NCI-H345 (cell line): ENCODE data around the gene AHDC1.
"Not testable (repeated sequence)": the region's sequence is repeated elsewhere in the genome, so short reads cannot be mapped to it uniquely, and the experiment has no call there.

Experiments
- DNase-seq: peaks from one replicate; lab custom pipeline; 2025; lab: John Stamatoyannopoulos, UW

Gene AHDC1

GRCh38 chr1:27632387-27633297 is 28.7 kb upstream of the AHDC1 start:
- DNase-seq = no peak

GRCh38 chr1:27630859-27631491 is 27.0 kb upstream of the AHDC1 start:
- DNase-seq = no peak

DNA sequence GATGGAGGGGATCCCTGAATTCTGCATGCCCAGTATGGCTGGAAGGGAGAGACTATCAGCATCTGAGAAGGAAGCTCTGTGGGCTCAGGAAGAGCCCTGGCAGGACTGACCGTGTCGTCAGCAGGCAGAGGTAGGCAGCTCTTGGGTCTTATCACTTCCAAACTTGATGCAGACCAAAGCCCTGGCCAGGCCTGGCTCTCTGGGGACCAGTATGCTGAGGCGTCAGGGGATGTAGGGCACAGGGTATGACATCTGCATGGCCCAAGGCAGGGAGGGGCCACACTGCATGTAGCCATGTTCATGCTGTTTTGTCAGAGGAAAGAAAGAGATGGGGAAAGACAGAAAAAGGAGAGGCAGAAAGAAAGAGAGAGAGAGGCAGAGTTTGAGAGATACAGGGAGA is 24.8 kb upstream of the AHDC1 start:
- DNase-seq = no peak

GRCh38 chr1:27627733-27628132 is 23.8 kb upstream of the AHDC1 start:
- not testable (repeated sequence) for DNase-seq

DNA sequence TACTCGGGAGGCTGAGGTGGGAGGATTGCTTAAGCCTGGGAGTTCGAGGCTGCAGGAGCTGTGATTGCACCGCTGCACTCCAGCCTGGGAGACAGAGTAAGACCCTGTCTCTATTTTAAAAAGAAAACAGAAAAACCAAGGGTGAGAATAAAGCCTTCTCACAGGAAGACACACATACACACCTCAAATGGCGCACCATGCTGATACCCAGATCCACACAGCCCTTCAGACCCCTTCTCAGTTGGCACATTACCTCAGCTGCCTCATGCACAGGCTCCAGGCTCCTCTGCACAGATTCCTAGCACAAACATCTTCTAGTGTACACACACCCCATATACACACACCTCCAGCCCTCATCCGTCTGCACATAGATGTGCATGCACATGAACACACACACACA is 23.1 kb upstream of the AHDC1 start:
- DNase-seq = no peak

DNA sequence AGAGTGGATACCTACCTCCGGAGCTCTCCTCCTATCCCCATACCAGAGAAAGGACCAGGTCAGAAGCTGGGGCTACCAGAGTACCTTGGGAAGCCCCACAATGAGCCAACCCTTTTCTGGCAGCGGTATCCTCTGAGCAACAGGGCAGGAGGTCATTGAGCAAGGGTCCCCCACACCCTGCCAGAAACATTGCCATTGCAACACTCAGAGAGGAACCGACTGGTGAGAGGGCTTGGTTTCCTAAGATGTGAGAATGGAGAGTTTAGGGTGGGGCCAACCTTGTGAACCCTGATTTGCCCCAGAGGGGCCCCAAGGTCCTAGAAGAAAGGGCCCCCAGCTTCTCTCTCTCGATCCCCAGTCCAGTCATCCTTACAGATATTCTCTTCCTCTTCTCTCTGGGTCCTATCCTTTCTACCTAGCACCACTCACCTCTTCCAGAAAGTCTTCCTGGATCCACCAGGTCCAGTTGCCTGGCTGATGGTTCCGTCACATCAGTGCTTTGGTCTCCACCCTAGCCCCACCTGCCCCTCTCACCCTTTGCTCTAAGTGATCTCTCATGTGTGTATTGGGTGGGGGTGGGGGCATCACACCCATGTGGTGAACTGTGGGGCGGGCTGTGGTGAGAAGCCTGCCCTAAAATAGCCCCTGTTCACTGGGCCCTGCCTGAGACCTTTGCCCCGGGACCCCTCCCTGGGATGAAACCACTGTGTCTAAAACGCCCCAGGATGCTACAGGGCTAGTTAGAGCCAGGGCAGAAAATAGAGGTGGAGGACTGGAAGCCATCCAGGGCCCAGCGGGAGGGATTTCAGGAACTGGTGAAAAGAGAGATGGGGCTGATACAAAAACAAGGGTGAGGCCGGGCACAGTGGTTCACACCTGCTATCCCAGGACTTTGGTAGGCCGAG is 22.3 kb upstream of the AHDC1 start:
- DNase-seq = peak; percentile 65

- no peak for DNase-seq
Observed at GRCh38 chr1:27624467-27625178, 20.7 kb upstream of the AHDC1 start.

DNA sequence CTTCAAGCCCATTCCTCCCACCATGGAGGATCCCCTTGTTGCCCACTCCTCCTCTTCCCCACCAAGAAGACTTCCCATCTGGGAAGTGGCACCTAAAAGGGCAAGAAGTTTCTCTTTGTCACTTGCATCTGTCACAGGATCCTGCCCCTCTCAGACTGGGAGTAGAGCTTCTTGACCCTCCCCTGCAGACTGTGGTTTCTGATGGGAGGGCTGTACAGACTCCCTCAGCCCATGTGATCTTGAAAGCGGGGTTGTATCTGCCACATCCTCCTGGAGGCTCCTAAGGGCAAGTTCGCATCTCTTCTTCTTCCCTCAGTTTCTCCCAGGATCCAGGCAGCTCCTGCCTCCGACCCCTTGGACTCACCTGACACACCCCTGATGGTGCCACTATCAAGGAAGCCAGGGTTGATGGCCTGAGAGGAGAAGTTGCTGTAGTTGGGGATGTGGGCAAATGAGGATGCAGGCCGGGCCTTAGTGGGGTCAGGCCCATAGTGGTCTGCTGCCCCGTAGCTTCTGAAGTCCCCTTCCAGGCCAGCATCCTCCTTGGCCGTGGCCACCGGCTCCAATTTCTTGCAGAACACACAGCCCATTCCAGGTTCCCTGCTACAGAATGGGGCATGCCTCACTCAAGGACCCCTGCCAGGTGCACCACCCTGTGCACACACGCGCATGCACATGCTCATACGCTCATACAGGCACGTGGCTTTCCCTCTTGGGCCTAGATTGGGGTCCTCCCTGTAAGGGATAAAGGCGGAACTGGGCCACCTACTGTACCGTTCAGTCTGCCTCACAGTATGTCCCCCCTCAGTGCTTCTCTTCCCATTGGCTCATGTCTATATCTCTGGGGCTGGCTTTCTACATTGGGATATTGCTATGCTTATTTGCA is 19.6 kb upstream of the AHDC1 start:
- DNase-seq = no peak

- no peak for DNase-seq
Observed at GRCh38 chr1:27622828-27623227, 18.9 kb upstream of the AHDC1 start.

- no peak for DNase-seq
Observed at GRCh38 chr1:27621051-27621920, 17.3 kb upstream of the AHDC1 start.

- not testable (repeated sequence) for DNase-seq
Observed at GRCh38 chr1:27619782-27620438, 16.0 kb upstream of the AHDC1 start.

DNA sequence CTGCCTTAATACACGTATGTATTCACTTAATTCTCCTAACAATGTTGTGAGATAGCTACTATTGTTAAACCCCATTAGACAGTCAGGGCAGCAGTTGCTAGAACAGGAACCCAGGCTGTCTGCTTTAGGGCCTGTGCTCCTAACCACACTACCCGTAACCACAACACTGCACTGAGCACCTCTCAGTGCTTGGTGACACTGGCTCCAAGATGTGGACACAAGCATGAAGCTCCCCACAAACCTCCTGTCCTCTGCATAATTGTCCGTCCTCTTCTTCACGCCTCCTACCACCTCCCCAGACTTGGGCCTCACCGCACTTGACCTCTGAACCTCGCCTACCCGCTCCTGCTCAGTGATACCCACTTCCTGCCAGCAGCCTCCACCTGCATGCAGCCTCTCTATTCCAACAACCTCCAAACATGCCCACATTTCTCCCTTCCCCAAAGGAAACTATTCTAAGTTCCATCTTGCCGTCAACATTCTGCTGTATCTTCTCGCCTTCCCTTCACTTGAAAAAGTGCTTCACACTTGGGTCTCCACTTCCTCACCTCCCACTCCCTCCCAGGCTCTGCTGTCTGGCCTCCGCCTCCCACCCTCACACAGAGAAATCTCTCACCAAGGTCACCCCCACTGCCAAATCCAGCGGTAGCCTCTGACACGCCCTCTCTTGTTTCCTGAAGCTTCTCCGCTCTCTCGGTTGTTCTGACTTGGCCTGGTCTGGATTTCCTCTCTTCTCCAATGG is 14.6 kb upstream of the AHDC1 start:
- DNase-seq = no peak

DNA sequence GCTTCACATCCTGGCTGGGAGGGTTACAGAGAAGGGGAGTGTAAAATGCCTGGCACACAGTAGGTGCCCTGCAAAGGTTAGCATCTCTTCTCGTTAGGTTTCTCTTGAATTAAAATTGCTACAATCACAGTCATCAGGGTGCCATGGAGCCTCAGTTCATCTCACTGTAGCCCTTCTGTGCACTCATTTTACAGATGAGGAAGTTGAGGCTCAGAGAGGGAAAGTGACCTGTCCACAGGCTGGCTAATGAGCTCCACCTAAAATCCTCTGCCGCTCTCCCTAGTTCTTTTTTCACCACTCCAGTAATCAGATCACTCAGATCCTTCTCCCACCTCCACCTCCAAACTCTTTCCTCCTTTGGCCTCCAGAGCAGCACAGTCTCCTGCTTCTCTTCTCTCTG is 13.5 kb upstream of the AHDC1 start:
- DNase-seq = no peak

- no peak for DNase-seq
Observed at GRCh38 chr1:27616441-27616840, 12.5 kb upstream of the AHDC1 start.

DNA sequence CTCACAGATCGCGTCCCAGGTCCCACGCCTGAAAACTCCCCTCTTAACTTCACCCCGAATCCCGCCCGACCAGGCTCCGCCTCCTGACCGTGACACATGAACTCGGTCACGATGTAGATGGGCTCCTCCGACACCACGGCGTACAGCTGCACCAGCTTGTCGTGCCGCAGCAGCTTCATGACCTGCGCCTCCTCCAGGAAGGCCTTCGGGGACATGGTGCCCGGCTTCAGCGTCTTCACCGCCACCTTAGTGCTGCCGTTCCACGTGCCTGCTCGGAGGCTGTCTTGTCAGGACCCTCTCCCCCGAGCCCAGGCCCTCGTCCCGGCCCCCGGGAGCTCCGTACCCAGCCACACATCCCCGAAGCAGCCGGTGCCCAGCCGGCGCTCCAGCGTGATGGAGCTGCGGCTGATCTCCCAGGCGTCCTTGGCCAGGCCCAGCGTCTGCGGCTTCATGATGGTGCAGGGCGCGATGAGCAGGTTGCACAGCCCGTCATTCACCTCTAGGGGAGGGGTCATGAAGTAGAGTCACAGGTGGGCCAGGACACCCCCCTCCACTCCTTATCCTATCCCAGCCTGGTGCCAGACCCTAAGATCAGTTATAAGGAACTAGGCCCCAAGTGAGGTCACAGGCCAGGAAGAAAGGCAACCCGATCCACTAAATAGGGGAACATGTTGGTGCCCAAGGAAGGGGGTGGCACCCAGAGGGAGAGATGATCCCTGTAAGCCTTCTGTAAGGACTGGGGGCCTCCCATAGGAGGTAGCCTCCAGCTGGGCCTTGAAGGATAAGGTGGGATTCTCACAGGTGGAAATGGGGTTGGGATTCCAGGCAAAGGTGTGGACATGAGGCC is 11.6 kb upstream of the AHDC1 start:
- no peak for DNase-seq

- no peak for DNase-seq
Observed at GRCh38 chr1:27614625-27615344, 10.8 kb upstream of the AHDC1 start.
